NCI-H446 treated with DMSO at 0.1 percent for 48 hours (cell line): ENCODE measurements around the gene TTLL11.
A peak's percentile ranks its signal among the peaks of the same experiment; 100 is the strongest.

Source experiments
- DNase-seq: peaks from one replicate; lab custom pipeline; 2025; lab: John Stamatoyannopoulos, UW

TTLL11 gene, protein sequence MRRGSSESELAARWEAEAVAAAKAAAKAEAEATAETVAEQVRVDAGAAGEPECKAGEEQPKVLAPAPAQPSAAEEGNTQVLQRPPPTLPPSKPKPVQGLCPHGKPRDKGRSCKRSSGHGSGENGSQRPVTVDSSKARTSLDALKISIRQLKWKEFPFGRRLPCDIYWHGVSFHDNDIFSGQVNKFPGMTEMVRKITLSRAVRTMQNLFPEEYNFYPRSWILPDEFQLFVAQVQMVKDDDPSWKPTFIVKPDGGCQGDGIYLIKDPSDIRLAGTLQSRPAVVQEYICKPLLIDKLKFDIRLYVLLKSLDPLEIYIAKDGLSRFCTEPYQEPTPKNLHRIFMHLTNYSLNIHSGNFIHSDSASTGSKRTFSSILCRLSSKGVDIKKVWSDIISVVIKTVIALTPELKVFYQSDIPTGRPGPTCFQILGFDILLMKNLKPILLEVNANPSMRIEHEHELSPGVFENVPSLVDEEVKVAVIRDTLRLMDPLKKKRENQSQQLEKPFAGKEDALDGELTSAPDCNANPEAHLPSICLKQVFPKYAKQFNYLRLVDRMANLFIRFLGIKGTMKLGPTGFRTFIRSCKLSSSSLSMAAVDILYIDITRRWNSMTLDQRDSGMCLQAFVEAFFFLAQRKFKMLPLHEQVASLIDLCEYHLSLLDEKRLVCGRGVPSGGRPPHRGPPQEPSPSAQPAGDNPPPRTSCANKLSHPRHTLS

DNA sequence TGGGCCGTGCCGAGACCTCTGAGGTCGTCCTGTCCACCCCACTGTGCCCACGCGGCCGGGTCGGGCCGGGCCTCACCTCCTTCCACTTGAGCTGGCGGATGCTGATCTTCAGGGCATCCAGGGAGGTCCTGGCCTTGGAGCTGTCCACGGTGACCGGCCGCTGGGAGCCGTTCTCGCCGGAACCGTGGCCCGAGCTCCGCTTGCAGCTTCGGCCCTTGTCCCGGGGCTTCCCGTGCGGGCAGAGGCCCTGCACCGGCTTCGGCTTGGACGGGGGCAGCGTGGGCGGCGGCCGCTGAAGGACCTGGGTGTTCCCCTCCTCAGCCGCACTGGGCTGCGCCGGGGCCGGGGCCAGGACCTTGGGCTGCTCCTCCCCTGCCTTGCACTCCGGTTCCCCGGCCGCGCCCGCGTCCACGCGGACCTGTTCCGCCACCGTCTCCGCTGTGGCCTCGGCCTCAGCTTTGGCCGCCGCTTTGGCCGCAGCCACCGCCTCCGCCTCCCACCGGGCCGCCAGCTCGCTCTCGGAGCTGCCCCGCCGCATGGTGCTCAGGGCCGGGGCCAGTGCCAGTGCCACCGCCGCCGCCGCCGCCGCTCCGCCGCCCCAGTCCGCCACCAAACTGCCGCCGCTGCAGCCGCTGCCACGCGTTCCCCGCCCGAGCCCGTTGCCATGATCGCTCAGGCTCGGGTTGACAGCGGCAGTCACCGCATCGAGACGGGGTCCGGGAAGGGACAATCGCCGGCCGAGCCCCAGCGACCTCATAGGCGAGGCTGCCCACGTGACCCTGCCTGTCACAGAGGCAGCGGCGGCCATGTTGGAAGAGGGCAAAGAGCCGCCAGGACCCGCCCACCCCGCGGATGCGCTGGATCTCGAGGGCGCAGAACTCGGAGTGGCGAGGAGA is at the start of gene TTLL11:
Gene TTLL11 (minus strand): TSS at position 698 of the 896 bp plus-strand sequence. CDS start 160 bp downstream, at position 538.
- DNase-seq = peak; percentile 68

DNA sequence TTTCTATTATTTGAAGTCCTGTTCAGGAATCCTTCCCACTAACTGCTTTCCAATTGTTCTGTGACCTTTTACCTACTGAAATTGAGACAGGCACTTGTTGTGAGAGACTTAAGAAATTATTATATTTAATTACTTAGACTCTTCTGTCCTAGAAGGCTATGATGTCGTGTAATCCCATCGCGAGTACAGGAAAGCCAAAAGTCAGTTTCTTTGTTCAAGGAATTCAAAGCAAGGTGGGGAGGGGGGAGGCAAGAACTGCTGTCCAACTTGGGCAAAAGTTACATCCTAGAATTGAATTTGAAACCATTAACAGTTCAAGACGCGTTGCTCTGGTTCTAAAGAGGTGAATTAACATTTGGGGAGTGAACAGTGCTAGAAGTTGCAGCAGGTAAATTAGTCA is 48.6 kb upstream of the TTLL11 start:
- no peak for DNase-seq

DNA sequence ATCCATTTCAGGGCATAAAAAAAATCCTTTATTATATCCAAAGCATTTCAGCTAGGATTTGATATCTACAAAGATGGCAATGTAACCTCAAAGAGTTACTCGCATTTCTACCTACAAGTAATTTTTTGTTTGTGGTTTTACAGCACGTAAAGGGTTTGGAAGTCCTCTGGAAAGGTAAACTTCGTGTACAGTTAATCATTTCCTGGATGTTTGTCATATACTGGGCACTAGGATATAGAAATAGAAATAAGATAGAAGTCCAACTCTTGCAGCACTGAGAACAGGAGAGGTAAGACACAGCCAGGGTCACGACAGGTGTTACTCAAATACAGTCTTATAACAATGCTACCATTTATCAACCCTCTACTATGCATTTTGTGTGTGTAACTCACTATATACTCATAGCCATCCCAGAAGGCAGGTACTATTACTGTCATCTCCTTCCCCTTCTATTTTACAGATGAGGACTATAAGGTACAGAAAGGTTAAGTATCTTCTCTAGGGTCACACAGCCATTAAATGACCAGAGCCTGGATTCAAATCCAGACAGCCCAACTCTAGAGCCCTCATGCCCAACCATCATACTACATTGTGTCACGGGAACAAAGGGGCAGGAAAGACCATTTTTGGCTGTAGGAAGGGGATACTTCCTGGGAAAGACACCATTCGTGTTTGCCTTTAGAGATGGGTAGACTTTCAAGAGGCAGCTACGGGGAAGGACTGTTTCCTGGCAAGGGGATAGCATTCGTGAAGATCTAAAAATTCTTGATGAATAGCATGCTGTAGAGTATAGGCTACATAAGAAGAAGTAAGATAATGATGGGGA is 47.5 kb upstream of the TTLL11 start:
- no peak for DNase-seq

DNA sequence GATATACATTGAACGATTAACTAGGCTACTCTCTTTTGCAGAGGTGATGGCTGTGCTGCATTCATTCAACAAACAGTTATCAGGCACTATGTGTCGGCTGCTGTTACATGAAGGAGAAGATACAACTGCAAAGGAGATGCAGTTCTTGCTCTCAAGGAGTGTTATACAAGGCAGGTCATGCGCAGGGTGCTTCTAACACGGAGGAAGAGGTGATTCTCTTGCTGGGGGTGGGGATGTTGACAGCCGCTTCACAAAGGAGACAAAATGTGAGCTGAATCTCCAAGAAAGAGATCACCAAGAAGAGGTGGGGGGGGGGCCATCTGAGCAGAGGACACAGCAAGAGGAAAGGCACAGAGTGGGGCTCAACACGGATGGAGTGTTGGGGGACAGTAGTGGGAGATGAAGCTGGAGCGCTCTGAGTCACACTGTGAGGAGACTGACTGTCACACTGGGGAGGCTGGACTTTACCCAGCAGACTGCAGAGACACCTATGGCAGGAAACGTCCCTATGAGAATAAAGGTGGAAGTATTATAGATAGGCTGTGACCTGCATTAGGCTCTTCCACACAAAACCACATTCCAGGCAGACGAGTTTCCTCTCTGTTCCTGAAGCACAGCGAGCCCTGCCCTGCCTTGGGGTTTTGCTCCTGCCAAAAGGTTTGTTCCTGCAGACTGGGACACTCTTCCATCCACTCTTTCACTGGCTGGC is 45.6 kb upstream of the TTLL11 start:
- no peak for DNase-seq

DNA sequence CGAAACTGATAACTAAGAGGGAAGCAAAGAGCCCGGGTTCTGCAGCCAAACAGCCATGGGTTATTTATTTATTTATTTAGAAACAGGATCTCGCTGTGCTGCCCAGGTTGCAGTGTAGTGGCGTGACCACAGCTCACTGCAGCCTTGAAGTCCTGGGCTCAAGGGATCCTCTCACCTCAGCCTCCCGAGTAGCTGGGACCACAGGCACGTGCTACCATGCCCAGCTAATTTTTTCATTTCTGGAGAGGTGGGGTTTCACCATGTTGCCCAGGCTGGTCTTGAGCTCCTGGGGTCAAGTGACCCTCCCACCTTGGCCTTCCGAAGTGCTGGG is 42.4 kb upstream of the TTLL11 start:
- DNase-seq = no peak

DNA sequence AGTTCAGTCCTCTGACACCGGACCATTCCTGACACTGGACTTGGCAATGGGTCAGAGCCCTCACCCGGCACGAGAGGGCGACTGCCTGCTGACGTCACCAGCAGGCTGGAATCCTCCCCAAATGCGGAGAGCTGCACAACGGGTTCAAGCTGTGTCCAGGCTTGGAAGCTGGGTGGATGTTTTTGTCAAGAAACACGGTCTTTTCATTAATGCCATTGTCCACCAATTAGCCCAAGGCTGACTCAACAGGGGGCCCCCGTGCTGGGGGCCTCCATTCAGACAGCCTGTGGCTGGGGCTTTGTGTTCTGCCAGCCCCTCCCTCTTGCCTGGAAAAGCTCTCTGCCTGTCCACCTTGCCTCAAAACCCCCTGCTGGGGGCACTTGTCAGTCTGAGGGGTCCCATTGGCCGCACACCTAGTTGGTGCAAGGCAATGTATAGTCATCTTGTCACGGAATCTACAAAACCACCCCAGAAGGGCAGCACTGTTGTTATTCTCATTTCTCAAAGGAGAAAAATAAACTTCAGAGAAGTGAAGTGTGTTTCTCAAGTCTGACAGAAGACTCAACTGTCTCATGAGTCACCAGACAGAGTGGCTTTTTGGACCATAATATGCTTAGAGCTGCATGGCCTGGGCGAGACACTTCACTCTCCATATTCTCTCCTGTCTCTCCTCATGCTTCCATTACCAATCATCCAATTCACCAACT is 41.9 kb upstream of the TTLL11 start:
- no peak for DNase-seq

DNA sequence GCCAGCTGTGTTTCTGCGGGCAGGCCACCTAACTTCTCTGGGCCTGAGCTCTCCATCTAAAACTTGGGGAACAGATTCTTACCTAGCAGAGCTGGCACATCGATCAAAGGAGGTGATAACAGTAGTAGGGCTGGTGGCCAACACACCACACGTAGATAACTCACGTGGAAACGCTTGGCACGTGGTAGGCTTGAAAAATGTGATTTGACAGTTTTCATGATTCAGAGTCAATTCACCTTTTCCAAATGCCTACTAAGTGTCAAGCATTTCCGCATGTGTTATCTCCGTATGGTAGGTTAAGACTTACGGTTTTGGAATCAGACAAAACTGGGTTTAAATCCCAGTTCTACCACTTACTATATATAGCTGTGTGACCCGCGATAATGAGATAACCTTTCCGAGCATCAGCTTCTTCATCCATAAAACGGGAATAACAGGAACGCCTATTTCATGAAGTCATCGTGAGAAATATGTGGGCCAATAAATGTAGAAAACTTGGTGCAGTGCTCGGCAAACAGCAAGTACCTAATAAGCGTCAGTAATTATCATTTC is 41.0 kb upstream of the TTLL11 start:
- no peak for DNase-seq

DNA sequence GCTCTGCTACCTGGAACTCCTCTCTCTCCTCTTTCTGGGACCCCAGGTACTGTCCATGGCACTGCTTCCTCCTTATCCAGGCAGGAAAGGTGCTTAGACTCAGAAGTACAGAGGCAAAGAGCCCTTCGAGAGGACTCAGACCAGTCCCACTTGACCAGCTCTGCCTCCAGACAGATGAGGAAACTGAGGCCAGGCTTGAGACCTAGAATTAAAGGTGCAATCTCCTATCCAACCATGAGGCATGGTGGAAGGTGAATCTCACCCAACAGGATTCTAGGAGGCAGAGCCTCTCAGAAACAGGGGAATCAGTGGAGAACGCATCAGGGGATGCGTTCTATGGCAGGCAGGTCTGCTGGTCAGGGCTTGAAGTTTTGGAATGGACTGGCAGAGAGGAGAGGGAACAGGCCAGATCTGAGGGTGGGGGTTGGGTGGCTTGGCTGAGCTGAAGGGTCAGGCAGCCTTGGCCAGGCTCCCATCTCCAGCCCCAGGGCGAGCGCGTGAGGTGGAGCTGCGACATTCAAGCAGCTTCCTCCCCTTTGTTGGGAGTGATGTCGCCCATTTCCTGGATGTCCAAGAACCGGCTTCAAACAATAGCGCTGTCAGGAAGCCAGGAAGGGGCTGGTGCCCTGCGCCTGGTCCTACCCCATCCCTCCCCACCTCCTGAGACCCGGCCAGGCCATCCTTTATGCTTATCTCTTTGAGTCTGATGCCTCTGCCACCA is 40.3 kb upstream of the TTLL11 start:
- DNase-seq = no peak

DNA sequence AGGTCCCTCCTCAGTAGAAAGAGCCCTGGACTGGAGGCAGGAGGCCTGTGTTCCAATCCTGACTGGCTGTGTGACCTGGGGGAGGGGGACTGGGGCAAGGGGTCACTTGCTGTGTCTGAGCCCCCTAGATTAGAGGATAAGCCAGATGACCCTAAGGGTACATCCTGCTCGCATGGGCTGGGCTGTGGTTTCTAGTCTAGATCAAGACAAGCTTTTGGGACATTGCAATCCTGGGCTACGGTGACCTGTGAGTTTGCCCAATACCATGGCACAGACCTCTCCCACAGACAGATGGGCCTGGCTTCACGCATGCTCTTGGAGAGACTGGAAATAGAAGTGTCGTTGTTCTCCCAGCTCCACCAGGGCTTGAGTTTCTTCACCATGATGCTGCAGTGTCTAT is 39.4 kb upstream of the TTLL11 start:
- DNase-seq = no peak

DNA sequence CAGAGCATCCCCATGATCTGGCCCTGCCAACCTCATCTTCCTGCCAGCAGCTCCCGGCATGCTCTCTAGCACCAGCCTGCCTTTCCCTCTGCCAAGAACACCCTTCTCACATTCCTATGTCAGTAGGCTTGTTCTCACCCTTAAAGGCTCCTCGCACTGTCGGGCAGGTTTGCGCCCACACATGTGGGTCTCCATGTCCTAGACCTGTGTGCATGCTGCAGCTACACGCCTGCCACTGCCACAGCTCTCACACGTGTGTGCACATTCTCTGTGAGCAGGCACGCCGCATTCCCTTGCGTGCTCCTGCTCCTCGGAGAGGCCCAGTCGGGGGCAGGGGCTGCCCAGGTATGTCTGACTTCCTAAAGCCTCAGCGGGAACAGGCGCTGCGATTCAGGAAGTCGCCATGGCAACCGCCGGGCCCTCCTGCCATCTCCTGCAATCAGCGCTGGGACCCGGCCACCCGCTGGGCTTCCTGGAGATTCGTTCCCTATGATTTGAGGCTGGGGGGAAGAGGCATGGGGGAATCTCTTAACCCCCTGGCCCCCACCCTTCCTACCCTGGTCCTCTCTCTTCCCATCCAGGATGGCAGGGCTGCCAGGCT is 38.4 kb upstream of the TTLL11 start:
- DNase-seq = no peak

DNA sequence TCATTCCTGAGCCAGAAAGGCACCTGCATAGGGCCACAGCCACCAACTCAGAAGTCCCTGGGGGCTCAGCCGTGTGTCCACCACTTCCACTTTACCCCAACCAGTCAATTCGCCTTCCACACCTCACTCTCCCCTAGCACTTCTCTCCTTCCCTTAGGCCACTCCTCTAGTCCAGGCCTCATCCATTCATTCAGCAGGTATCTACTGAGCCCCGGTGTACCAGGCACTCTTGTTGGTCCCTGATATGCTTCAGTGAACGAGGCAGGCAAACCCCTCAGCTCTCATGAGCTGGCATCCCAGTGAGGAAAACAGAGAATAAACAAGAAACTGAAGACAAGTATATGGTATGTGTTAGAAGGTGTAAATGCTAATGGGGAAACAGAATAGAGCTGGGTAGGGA is 37.7 kb upstream of the TTLL11 start:
- no peak for DNase-seq

DNA sequence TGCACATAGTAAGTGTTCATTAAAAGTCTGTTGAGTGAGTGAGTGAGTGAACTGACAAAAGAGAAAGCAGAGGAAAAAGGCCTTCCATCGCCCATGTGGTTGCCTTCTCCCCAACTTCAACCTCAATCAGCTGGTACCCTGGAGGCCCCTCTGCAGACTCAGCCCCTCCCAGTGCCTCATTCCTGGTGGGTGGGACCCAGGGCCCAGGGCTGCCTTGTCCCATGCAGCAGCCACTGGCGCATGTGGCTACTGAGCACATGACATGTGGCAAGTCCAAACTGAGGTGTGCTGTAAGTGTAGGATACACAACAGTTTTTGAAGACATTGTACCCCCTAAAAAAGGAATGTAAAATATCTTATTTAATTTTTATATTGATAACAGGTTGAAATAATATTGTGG is 36.9 kb upstream of the TTLL11 start:
- DNase-seq = no peak

DNA sequence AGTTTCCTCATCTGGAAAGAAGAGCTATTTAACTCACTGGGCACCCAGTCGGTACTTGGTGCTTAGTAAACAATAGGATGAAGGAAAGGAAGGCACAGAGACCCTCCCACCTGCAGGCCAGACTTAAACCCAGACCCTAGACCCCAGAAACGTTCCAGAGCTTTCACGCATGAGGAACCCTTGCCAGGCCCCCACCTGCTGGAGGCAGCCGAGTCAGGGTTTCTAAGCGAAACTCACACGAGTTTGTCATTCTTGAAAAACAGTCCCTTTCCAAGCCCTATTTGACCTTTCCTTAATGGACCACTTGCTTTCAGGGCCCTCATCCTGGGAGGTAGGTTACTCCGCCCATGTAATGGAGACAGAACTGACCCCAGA is 35.8 kb upstream of the TTLL11 start:
- DNase-seq = no peak

DNA sequence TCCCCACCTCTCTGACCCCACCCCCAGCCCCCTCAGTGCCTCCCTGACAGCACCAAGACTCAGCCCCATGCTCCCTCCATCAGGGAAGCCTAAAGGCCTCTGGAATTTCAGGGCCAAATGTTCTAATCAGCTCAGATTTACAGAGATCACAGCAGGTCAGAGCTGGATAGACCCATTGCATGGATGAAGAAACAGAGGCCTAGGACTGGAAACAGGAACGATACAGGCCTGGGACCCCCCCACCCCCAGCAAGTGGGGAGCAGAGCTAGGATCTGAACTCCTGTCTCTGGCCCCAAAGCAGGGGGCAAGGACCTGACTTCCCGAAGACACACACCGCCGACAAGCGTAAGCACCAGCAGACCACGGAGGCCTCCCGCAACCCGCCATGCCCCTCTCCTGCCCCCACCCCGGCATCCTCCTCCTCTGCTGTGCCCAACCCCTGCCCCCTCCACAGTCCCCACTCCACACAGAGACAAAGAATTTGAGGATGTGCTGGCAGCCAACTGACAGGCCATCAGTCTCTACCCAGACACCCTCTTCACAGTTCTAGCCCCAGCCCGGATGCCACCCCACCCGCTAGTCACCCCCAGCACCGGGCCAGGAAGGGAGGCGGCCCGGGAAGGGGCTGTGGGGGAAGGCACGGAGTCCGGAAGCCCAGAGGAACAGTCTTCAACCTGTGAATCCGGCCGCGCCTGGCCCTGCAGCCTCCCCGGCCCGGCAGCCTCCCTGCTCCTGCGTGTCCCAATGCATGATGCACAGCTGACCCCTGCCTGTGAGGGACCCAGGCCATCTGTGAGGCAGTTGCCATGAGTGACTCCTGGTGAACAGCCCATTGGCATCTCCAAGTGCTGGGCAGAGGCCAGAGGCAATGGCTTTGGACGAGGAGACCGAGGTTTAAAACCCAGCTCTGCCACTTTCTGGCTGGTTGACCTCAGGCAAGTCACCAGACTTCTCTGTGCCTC is 35.2 kb upstream of the TTLL11 start:
- no peak for DNase-seq

DNA sequence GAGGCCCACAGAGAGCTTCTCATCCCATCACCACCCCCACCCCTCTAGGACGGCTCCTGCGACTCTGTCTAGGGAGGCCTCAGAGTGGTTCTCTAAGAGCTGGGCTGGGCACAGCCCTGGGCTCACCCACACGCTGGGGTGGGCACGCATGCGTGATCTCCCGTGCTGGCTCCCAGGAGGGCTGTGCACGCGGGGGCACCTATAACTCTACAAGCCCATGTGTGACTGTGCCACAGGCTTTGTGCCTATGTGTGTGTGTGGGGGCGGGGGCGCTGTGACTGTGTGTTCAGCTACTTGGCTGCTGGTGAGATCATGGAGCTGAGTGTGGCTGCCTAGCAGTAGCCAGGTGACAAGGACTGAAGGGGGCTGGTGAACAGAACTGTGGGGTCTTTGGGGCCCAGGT is 34.3 kb upstream of the TTLL11 start:
- no peak for DNase-seq

DNA sequence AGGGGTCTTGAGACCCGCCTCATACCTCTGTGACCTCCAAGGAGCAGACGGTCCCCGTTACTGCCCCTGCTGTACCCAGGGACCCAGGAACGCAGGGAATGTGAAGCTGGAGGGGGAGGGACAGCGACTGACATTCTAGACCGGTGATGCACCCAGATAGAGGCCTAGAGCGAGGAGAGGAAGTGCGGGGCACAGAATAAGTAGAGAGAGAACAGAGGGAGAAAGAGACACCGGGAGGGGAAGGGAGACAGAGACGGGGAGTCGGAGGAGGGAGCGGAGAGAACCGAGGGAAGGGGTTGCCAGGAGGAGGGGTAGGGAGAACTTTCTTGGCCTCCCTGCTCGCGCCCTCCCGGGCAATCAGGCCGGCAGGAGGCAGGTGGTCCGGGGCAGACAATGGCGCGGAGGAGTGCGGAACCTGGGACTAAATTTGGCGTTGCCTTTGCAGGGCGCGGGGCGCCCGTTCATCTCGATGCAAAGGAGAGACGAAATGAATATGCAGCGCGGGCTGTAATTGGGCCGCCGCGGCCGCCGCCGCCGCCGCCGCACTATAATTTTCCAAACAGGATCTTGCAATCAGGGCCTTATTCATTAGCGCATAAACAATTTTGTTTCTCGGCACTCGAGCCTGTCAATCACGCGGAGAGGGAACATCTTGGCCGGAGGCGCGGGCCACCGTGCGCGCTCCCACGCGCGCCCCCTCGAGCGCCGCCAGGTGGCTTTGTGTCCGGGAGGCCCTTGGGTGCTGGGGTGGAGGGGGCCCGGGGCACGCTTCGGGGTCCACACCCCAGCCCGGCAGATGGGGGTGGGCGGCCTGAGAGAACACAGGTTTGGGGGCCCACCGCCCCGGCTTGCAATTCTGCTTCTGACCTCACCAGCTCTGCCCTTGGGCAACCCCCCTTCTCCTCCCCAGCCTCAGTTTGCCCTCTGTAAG is 33.5 kb upstream of the TTLL11 start:
- no peak for DNase-seq
